Activated CD4-positive, alpha-beta memory T cell treated with anti-CD3 and anti-CD28 coated beads for 36 hours (primary cell): ENCODE results near the gene WFIKKN2. TPM values are rescaled to one million over a fixed set of nuclear protein-coding genes. Genes with fewer than 3 reads are reported as not detected.

Experiments used
- CTCF ChIA-PET: fragments of 350-600 bp; sonication (Branson Sonifier 250); formaldehyde crosslinking; loops from one replicate; lab custom pipeline; 2021; ENCODE audit warnings: antibody characterized with exemption, inconsistent platforms; lab: Charles Lee
- POLR2A ChIA-PET: fragments of 350-600 bp; sonication (Branson Sonifier 250); formaldehyde crosslinking; loops from one replicate; lab custom pipeline; 2021; ENCODE audit warnings: antibody characterized with exemption; lab: Charles Lee
- DNase-seq: peaks from one replicate; pipeline ENCODE4 v3.0.0-alpha.2; 2020
- H3K27ac Mint-ChIP-seq: one replicate; pipeline ENCODE4 v1.8.0; 2021; ENCODE audit warnings: mixed read lengths
- H3K27me3 Mint-ChIP-seq: one replicate; pipeline ENCODE4 v1.8.0; 2021; ENCODE audit warnings: mixed read lengths
- H3K36me3 Mint-ChIP-seq: one replicate; pipeline ENCODE4 v1.8.0; 2021; ENCODE audit warnings: mixed read lengths
- H3K4me1 Mint-ChIP-seq: one replicate; pipeline ENCODE4 v1.8.0; 2021; ENCODE audit warnings: low read depth, mixed read lengths
- H3K4me3 Mint-ChIP-seq: one replicate; pipeline ENCODE4 v1.8.0; 2021; ENCODE audit warnings: mild to moderate bottlenecking, mixed read lengths
- H3K9me3 Mint-ChIP-seq: one replicate; pipeline ENCODE4 v1.8.0; 2021; ENCODE audit warnings: mixed read lengths
- intact Hi-C: fragments of 100-400 bp; cut with micrococcal nuclease; formaldehyde crosslinking; loops from one replicate; pipeline ENCODE4 v1.15.1; 2023
- total RNA-seq, 2 experiments: library from RNA; stranded (reverse); gene quantifications; one replicate each; pipeline ENCODE4 v1.2.3, GENCODE V29; 2021

The WFIKKN2 gene, protein sequence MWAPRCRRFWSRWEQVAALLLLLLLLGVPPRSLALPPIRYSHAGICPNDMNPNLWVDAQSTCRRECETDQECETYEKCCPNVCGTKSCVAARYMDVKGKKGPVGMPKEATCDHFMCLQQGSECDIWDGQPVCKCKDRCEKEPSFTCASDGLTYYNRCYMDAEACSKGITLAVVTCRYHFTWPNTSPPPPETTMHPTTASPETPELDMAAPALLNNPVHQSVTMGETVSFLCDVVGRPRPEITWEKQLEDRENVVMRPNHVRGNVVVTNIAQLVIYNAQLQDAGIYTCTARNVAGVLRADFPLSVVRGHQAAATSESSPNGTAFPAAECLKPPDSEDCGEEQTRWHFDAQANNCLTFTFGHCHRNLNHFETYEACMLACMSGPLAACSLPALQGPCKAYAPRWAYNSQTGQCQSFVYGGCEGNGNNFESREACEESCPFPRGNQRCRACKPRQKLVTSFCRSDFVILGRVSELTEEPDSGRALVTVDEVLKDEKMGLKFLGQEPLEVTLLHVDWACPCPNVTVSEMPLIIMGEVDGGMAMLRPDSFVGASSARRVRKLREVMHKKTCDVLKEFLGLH
- total RNA-seq, result not detected

GRCh38 chr17:50835301-50836234, at the start of gene WFIKKN2:
WFIKKN2 (plus strand) TSS chr17:50835586; CDS start chr17:50835938, 352 bp downstream.
- DNase-seq, result no peak
- no peaks in the 10 kb centered on the region for H3K9me3 Mint-ChIP-seq
- H3K4me1 Mint-ChIP-seq, result no peaks in the 10 kb centered on the region
- CTCF ChIA-PET, result interaction anchor here (1.1 kb wide), 1 partner anchor 19 kb away, joined by 4 read pairs; no protein-coding TSS in a partner anchor
- no peak within 1 kb of the TSS for H3K27ac Mint-ChIP-seq
- POLR2A ChIA-PET, result no interaction called here
- H3K4me3 Mint-ChIP-seq, result no peak within 1 kb of the TSS
- H3K27me3 Mint-ChIP-seq, result peaks cover 17% of the 10 kb centered on the region
- intact Hi-C loops, result no loop called here
- no peaks in the 10 kb centered on the region for H3K36me3 Mint-ChIP-seq

GRCh38 chr17:50785946-50786570, 49.3 kb upstream of the WFIKKN2 start:
- H3K9me3 Mint-ChIP-seq, result no peaks in the 10 kb centered on the region
- DNase-seq, result no peak
- H3K4me3 Mint-ChIP-seq, result no peak overlapping the region
- ChIA-PET CTCF (interaction anchor here (1.8 to 5.6 kb wide), 4 partner anchors 56 to 169 kb away, joined by 5 to 51 read pairs (median 26); no protein-coding TSS in a partner anchor), POLR2A (no interaction called here)
- no peak overlapping the region for H3K27ac Mint-ChIP-seq
- H3K27me3 Mint-ChIP-seq, result peaks cover 3% of the 10 kb centered on the region
- intact Hi-C loops, result no loop called here
- H3K36me3 Mint-ChIP-seq, result no peaks in the 10 kb centered on the region
- H3K4me1 Mint-ChIP-seq, result peaks cover 8% of the 10 kb centered on the region

DNA sequence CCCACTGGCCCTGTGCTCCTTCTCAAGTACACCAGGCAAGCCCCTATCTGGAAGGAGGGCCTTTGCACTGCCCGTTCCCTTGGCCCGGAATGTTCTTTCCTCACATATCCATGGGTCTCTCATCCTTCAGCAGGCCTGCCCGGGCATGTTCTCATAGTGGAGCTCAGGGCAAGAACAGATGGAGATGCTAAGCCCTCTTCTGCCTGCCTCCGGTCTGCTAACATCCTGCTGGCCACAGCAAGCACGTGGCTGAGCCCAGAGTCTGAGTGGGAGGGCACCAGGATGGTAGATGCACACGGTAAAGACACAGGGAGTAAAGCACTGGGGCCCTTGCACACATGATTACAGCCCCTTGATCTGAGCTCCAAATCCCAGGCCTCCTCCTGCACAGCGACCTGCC, 48.3 kb upstream of the WFIKKN2 start:
- intact Hi-C loops, result no loop called here
- Mint-ChIP-seq H3K27ac (no peak overlapping the region), H3K4me1 (peaks cover 4% of the 10 kb centered on the region), H3K4me3 (no peak overlapping the region), H3K9me3 (no peaks in the 10 kb centered on the region), H3K36me3 (no peaks in the 10 kb centered on the region), H3K27me3 (peaks cover 3% of the 10 kb centered on the region)
- POLR2A ChIA-PET, result no interaction called here
- no peak for DNase-seq
- CTCF ChIA-PET, result interaction anchor here (0.9 to 1.8 kb wide), 2 partner anchors 55 to 67 kb away, joined by 3 to 5 read pairs; no protein-coding TSS in a partner anchor

DNA sequence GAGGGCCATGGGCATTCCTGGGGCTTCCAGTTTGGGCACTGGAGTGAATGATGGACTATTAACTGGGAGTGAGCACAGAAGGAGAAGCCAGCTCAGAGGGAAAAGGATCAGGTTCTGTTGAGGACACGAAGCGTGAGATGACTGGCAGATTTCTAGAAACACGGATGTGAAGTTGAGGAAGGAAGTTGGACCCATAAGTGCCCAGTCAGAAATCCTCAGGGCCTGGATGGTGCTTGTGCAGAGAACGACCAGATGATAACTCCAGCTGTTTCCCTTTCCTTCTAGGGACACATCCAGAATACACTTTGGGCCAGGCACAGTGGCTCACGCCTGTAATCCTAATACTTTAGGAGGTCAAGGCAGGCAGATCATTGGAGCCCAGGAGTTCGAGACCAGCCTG, 44.8 kb upstream of the WFIKKN2 start:
- H3K36me3 Mint-ChIP-seq, result no peaks in the 10 kb centered on the region
- ChIA-PET CTCF (interaction anchor here (0.6 to 1.6 kb wide), 2 partner anchors 26 to 158 kb away, joined by 4 to 5 read pairs; no protein-coding TSS in a partner anchor), POLR2A (no interaction called here)
- intact Hi-C loops, result no loop called here
- H3K27ac Mint-ChIP-seq, result no peak overlapping the region
- H3K27me3 Mint-ChIP-seq, result no peaks in the 10 kb centered on the region
- no peak for DNase-seq
- H3K4me1 Mint-ChIP-seq, result no peaks in the 10 kb centered on the region
- H3K4me3 Mint-ChIP-seq, result no peak overlapping the region
- H3K9me3 Mint-ChIP-seq, result no peaks in the 10 kb centered on the region

GRCh38 chr17:50792132-50792531, 43.3 kb upstream of the WFIKKN2 start:
- Mint-ChIP-seq H3K4me3 (no peak overlapping the region), H3K27me3 (no peaks in the 10 kb centered on the region), H3K27ac (no peak overlapping the region), H3K9me3 (no peaks in the 10 kb centered on the region), H3K4me1 (no peaks in the 10 kb centered on the region), H3K36me3 (no peaks in the 10 kb centered on the region)
- ChIA-PET POLR2A (no interaction called here), CTCF (interaction anchor here (1.7 kb wide), 1 partner anchor 9 kb away, joined by 4 read pairs; no protein-coding TSS in a partner anchor)
- DNase-seq, result no peak
- intact Hi-C loops, result no loop called here

DNA sequence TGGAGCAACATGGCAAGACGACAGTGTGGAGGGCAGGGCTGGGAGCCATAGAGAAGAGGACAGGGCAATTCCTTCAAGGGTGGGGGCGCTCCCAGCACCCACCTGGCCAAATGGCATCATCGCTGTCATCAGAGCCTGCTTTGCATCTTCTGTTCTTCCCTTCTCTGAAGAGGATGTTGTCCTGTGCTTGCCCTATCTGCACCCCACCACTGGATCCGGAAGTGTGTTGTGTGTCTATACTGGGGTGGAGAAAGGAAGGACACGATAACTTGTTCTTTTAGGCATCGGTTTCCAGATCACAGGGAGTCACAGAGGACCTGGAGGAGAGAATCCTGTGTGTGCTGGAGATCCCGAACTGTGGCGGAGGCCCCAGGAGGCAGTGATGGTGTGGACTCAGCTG, 42.4 kb upstream of the WFIKKN2 start:
- Mint-ChIP-seq H3K27me3 (no peaks in the 10 kb centered on the region), H3K36me3 (no peaks in the 10 kb centered on the region), H3K27ac (no peak overlapping the region), H3K4me3 (no peak overlapping the region), H3K9me3 (no peaks in the 10 kb centered on the region), H3K4me1 (no peaks in the 10 kb centered on the region)
- DNase-seq, result no peak
- ChIA-PET CTCF (interaction anchor here (1.7 kb wide), 1 partner anchor 10 kb away, joined by 4 read pairs; no protein-coding TSS in a partner anchor), POLR2A (no interaction called here)
- intact Hi-C loops, result no loop called here

DNA sequence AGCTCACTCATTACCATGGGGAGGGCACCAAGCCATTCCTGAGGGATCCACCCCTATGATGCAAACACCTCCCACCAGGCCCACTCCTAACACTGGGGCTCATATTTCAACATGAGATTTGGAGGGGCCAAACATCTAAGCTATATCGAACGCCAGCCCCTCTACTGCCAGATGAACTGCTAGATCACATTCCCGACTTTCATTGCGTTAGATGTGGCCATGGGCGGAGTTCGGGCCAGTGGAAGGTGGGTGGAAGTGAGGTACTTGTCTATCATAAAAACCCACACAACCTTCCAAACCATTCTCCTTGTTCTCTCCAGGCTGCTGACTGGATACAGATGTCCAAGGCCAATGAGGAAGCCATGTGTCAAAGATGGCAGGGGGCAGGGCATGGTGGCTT, 41.0 kb upstream of the WFIKKN2 start:
- CTCF ChIA-PET, result interaction anchor here (1.3 to 1.7 kb wide), 2 partner anchors 10 to 11 kb away, joined by 4 to 6 read pairs; no protein-coding TSS in a partner anchor
- no peaks in the 10 kb centered on the region for H3K9me3 Mint-ChIP-seq
- DNase-seq, result no peak
- no peaks in the 10 kb centered on the region for H3K27me3 Mint-ChIP-seq
- POLR2A ChIA-PET, result no interaction called here
- intact Hi-C loops, result no loop called here
- no peak overlapping the region for H3K4me3 Mint-ChIP-seq
- no peaks in the 10 kb centered on the region for H3K36me3 Mint-ChIP-seq
- H3K27ac Mint-ChIP-seq, result no peak overlapping the region
- H3K4me1 Mint-ChIP-seq, result no peaks in the 10 kb centered on the region

- Mint-ChIP-seq H3K4me1 (no peaks in the 10 kb centered on the region), H3K27ac (no peak overlapping the region), H3K4me3 (no peak overlapping the region), H3K27me3 (no peaks in the 10 kb centered on the region), H3K9me3 (no peaks in the 10 kb centered on the region), H3K36me3 (no peaks in the 10 kb centered on the region)
- ChIA-PET POLR2A (no interaction called here), CTCF (interaction anchor here (2.1 kb wide), 1 partner anchor 14 kb away, joined by 17 read pairs; no protein-coding TSS in a partner anchor)
- intact Hi-C loops, result no loop called here
- DNase-seq, result no peak
Observed at GRCh38 chr17:50797135-50797810, 38.1 kb upstream of the WFIKKN2 start.

- no peaks in the 10 kb centered on the region for H3K9me3 Mint-ChIP-seq
- CTCF ChIA-PET, result interaction anchor here (2.9 kb wide), 1 partner anchor 15 kb away, joined by 10 read pairs; no protein-coding TSS in a partner anchor
- intact Hi-C loops, result no loop called here
- POLR2A ChIA-PET, result interaction anchor here (0.7 kb wide), 1 partner anchor 592 kb away, joined by 3 read pairs; no protein-coding TSS in a partner anchor
- no peaks in the 10 kb centered on the region for H3K36me3 Mint-ChIP-seq
- no peak overlapping the region for H3K27ac Mint-ChIP-seq
- no peak for DNase-seq
- no peaks in the 10 kb centered on the region for H3K4me1 Mint-ChIP-seq
- no peaks in the 10 kb centered on the region for H3K27me3 Mint-ChIP-seq
- no peak overlapping the region for H3K4me3 Mint-ChIP-seq
Observed at GRCh38 chr17:50798424-50799288, 36.7 kb upstream of the WFIKKN2 start.

DNA sequence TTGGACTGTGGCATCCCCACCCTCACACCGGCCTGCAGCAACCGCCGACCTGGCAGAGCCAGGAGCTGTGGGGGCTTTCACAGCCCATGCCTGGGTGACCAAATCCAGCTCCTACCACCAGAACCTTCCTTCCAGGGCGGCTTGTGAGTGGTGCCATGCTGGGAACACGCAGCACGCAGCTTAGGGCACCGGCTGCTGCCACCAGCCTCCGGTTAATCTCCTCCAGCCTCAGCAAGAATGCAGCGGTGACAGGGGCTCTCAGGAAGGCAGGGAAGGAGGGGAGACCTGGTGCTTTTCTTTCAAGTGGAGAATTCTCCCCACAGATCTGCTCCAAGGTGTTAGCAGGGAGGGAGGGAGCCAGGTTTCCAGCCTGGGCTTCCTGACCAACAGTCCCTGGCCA, 35.8 kb upstream of the WFIKKN2 start:
- intact Hi-C loops, result no loop called here
- ChIA-PET CTCF (interaction anchor here (2.9 kb wide), 1 partner anchor 16 kb away, joined by 10 read pairs; no protein-coding TSS in a partner anchor), POLR2A (interaction anchor here (0.7 kb wide), 1 partner anchor 591 kb away, joined by 3 read pairs; no protein-coding TSS in a partner anchor)
- no peaks in the 10 kb centered on the region for H3K36me3 Mint-ChIP-seq
- H3K27me3 Mint-ChIP-seq, result no peaks in the 10 kb centered on the region
- no peak overlapping the region for H3K27ac Mint-ChIP-seq
- no peaks in the 10 kb centered on the region for H3K9me3 Mint-ChIP-seq
- no peak overlapping the region for H3K4me3 Mint-ChIP-seq
- DNase-seq, result no peak
- H3K4me1 Mint-ChIP-seq, result no peaks in the 10 kb centered on the region
